Epithelial cell of proximal tubule (primary cell): ENCODE data around the gene HIVEP1. TPM values are rescaled to one million over a fixed set of nuclear protein-coding genes. Genes with fewer than 3 reads are reported as not detected.

Experiments used
- DNase-seq: peaks from one replicate; pipeline ENCODE4 v3.0.0-alpha.2; 2011; ENCODE audit warnings: low read depth
- H3K4me3 ChIP-seq: 2 replicates; pipeline ENCODE4 v1.5.1; 2011; ENCODE audit warnings: low read depth, mild to moderate bottlenecking, low read length
- CTCF ChIP-seq: conservative IDR thresholded peaks from 2 replicates; pipeline ENCODE4 v1.5.1; 2012; ENCODE audit warnings: low read depth, mild to moderate bottlenecking, low read length
- total RNA-seq: library from RNA; depleted of rRNA; stranded (reverse); fragments of >200 nt; gene quantifications from 2 replicates; pipeline ENCODE4 v1.2.3, GENCODE V29; 2015

Gene HIVEP1
- total RNA-seq, 1 donor from 2014 or later, result 14.2 TPM

DNA sequence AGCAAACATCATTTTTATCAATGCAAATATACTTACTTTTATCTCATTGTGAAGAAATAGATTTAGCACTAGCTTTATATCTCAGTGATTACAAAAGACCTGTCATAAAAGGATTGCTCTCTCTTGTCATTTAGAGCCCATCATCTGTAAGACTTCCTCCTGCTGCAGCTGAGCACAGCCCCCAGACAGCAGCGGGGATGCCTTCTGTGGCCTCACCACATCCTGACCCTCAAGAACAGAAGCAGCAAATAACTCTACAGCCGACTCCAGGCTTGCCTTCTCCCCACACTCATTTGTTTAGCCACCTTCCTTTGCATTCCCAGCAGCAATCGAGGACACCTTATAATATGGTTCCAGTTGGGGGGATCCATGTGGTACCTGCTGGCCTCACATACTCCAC lies 151.0 kb downstream of the HIVEP1 start:
- DNase-seq, result no peak
- no peak overlapping the region for H3K4me3 ChIP-seq
- no peak for TF ChIP-seq CTCF

DNA sequence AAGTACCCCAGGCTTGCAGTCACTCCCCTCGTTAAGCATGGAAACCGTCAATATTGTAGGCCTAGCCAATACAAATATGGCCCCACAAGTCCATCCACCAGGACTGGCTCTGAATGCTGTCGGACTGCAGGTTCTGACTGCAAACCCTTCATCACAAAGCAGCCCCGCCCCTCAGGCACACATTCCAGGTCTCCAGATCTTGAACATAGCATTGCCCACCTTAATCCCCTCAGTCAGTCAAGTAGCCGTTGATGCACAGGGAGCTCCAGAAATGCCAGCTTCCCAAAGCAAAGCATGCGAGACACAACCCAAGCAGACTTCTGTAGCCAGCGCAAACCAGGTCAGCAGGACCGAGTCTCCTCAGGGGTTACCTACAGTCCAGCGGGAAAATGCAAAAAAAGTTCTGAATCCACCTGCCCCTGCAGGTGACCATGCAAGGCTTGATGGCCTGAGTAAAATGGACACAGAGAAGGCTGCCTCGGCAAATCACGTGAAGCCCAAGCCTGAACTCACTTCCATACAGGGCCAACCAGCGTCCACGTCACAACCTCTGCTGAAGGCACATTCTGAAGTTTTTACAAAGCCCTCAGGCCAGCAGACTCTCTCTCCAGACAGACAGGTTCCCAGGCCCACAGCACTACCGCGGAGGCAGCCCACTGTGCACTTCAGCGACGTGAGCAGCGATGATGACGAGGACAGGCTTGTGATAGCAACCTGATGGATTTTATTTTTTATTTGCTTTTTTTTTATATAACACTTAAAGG lies 151.8 kb downstream of the HIVEP1 start:
- no peak for DNase-seq
- H3K4me3 ChIP-seq, result no peak overlapping the region
- TF ChIP-seq CTCF, result no peak

- DNase-seq, result no peak
- H3K4me3 ChIP-seq, result no peak overlapping the region
- no peak for TF ChIP-seq CTCF
Observed at GRCh38 chr6:12164508-12164770, 152.3 kb downstream of the HIVEP1 start.

DNA sequence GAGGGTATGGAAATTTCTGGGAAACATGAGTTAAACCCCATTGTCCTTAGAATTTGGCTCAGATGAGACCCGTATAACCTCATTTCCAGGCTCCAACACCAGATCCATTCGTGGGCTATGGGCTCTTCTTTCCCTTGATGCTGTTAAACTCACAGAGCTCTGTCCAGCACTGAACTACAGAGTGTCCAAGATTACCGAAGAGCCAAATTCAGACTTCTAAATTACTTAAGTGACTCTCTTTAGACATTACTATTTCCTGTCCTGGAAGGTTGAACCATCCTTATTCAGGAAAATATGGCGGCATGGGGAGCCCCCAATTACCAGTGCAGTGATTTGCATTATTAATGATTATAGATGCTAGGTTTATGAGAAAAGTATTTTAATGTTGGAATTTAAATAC lies 153.2 kb downstream of the HIVEP1 start:
- DNase-seq, result no peak
- no peak for TF ChIP-seq CTCF

GRCh38 chr6:12165722-12166280 lies 153.7 kb downstream of the HIVEP1 start:
- no peak overlapping the region for H3K4me3 ChIP-seq
- DNase-seq, result no peak
- TF ChIP-seq CTCF, result no peak

More for the DNA sequence above, 153.2 kb downstream of the HIVEP1 start:
- H3K4me3 ChIP-seq, result no peak overlapping the region

DNA sequence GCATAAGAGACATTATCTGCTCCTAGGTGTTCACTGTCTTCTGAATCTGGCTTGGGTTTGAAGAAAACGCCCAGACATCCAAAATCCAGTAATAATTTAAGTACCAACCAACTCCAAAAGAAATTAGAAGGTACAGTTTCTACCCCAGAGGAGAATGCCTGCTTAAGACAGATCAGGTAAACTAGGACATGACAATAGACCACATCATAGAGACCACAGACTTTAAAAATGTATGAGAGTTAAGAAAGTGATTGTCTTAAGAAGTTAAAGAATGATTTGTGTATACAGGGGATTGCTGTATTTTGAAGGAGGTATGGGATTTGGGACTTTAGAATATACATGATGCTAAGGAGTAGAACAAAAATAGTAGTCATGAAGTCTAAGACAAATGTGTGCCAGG lies 157.3 kb downstream of the HIVEP1 start:
- no peak overlapping the region for H3K4me3 ChIP-seq
- DNase-seq, result no peak
- no peak for TF ChIP-seq CTCF
